Measurements from ENCODE around the gene FRAT1. TPM values are rescaled to one million over a fixed set of nuclear protein-coding genes. Genes with fewer than 3 reads are reported as not detected.
A peak's percentile ranks its signal among the peaks of the same experiment; 100 is the strongest.
"Not testable (repeated sequence)": the region's sequence is repeated elsewhere in the genome, so short reads cannot be mapped to it uniquely, and the experiment has no call there.

Gene FRAT1
- total RNA-seq, 2 donors from 2014 or later = 3.0 to 6.5 TPM

- intact Hi-C loops (cut with DNase I) = no loop called here
- Histone ChIP-seq H3K27me3 (no peaks in the 10 kb centered on the region), H3K36me3 (replicated peaks in 1 of 2; ENCODE audit: insufficient read depth in 1 of 2, low read depth in 2 of 2) (no peaks in the 10 kb centered on the region), H3K4me3 (no peak overlapping the region), H3K27ac (no peak overlapping the region), H3K9me3 (no peaks in the 10 kb centered on the region), H3K4me1 (peaks cover 3% of the 10 kb centered on the region)
- no peak for ATAC-seq
- 14 to 29% methylated on average over 1 of the region's 1 CpG for WGBS, 2 donors
- DNase-seq = no peak
- no peak for TF ChIP-seq CTCF (IDR thresholded peaks at IDR 0.05)
- no peak for TF ChIP-seq POLR2A (IDR thresholded peaks at IDR 0.05)
Measured at GRCh38 chr10:97277551-97277950, 41.5 kb upstream of the FRAT1 start.

GRCh38 chr10:97278491-97278989 is 40.5 kb upstream of the FRAT1 start:
- intact Hi-C loops (cut with DNase I) = no loop called here
- peaks cover 3% of the 10 kb centered on the region for H3K4me1 ChIP-seq
- peak overlapping the region in 3 of 4 donors; percentile 9 to 62 (median 57) for H3K27ac ChIP-seq
- DNase-seq (peak in 1 of 4 donors; percentile 4), ATAC-seq (peak; percentile 96)
- H3K27me3 ChIP-seq = no peaks in the 10 kb centered on the region
- peak; percentile 39 to 86 (median 80) for TF ChIP-seq CTCF (IDR thresholded peaks at IDR 0.05)
- TF ChIP-seq POLR2A (IDR thresholded peaks at IDR 0.05) = no peak
- no peak overlapping the region for H3K4me3 ChIP-seq
- no peaks in the 10 kb centered on the region for H3K36me3 ChIP-seq (replicated peaks in 1 of 2; ENCODE audit: insufficient read depth in 1 of 2, low read depth in 2 of 2)
- H3K9me3 ChIP-seq = no peaks in the 10 kb centered on the region

GRCh38 chr10:97279121-97279815 is 39.8 kb upstream of the FRAT1 start:
- 73 to 74% methylated on average over 9 of the region's 9 CpGs for WGBS, 2 donors
- no peaks in the 10 kb centered on the region for H3K27me3 ChIP-seq

GRCh38 chr10:97280783-97281182 is 38.3 kb upstream of the FRAT1 start:
- no peak for ATAC-seq
- Histone ChIP-seq H3K36me3 (replicated peaks in 1 of 2; ENCODE audit: insufficient read depth in 1 of 2, low read depth in 2 of 2) (no peaks in the 10 kb centered on the region), H3K4me1 (peaks cover 3% of the 10 kb centered on the region), H3K9me3 (no peaks in the 10 kb centered on the region), H3K4me3 (no peak overlapping the region), H3K27ac (no peak overlapping the region), H3K27me3 (no peaks in the 10 kb centered on the region)
- WGBS, 2 donors = 86 to 88% methylated on average over 3 of the region's 3 CpGs
- TF ChIP-seq POLR2A (IDR thresholded peaks at IDR 0.05) (no peak), CTCF (IDR thresholded peaks at IDR 0.05) (no peak)
- DNase-seq = no peak
- intact Hi-C loops (cut with DNase I) = no loop called here

More at GRCh38 chr10:97279121-97279815, 39.8 kb upstream of the FRAT1 start:
- no peak overlapping the region for H3K4me3 ChIP-seq
- intact Hi-C loops (cut with DNase I) = no loop called here
- no peak for ATAC-seq
- TF ChIP-seq POLR2A (IDR thresholded peaks at IDR 0.05) (no peak), CTCF (IDR thresholded peaks at IDR 0.05) (no peak)
- peak in 1 of 4 donors; percentile 10 for DNase-seq
- peaks cover 3% of the 10 kb centered on the region for H3K4me1 ChIP-seq
- H3K9me3 ChIP-seq = no peaks in the 10 kb centered on the region
- no peaks in the 10 kb centered on the region for H3K36me3 ChIP-seq (replicated peaks in 1 of 2; ENCODE audit: insufficient read depth in 1 of 2, low read depth in 2 of 2)
- H3K27ac ChIP-seq = peak overlapping the region in 3 of 4 donors; percentile 9 to 62 (median 57)

- DNase-seq; H3K27me3 ChIP-seq; ATAC-seq; H3K36me3 ChIP-seq (replicated peaks in 1 of 2; ENCODE audit: insufficient read depth in 1 of 2, low read depth in 2 of 2); H3K4me3 ChIP-seq; intact Hi-C loops (cut with DNase I); H3K27ac ChIP-seq; H3K9me3 ChIP-seq; H3K4me1 ChIP-seq: not testable (repeated sequence)
- WGBS, 2 donors = 91 to 97% methylated on average over 8 to 13 of the region's 13 CpGs
Measured at GRCh38 chr10:97290076-97290475, 29.0 kb upstream of the FRAT1 start.

- H3K27ac ChIP-seq = peak overlapping the region in 1 of 4 donors; percentile 95
- DNase-seq; H3K27me3 ChIP-seq; H3K9me3 ChIP-seq; intact Hi-C loops (cut with DNase I); H3K36me3 ChIP-seq (replicated peaks in 1 of 2; ENCODE audit: insufficient read depth in 1 of 2, low read depth in 2 of 2); H3K4me1 ChIP-seq; H3K4me3 ChIP-seq; ATAC-seq: not testable (repeated sequence)
- WGBS, 2 donors = 87 to 91% methylated on average over 16 to 17 of the region's 17 CpGs
Measured at GRCh38 chr10:97290576-97291356, 28.3 kb upstream of the FRAT1 start.

Measured in body of pancreas (tissue), 4 donors.